HG03066 (cell line): ENCODE results near the gene RNF11.
"Not testable (repeated sequence)": the region's sequence is repeated elsewhere in the genome, so short reads cannot be mapped to it uniquely, and the experiment has no call there.

Experiments
- ATAC-seq: cut with Tn5 transposase; IDR thresholded peaks from one replicate; pipeline ENCODE4 v1.9.1; 2021; ENCODE audit warnings: low read depth; ENCODE audit not compliant: unreplicated experiment

Gene RNF11

GRCh38 chr1:51227231-51227960, 8.7 kb upstream of the RNF11 start:
- not testable (repeated sequence) for ATAC-seq

- not testable (repeated sequence) for ATAC-seq
Measured at GRCh38 chr1:51228471-51228870, 7.6 kb upstream of the RNF11 start.

GRCh38 chr1:51230501-51231078, 5.5 kb upstream of the RNF11 start:
- ATAC-seq: no peak

- no peak for ATAC-seq
Measured at GRCh38 chr1:51231120-51231519, 5.0 kb upstream of the RNF11 start.

GRCh38 chr1:51231896-51232295, 4.2 kb upstream of the RNF11 start:
- no peak for ATAC-seq

- not testable (repeated sequence) for ATAC-seq
Measured at GRCh38 chr1:51234236-51234635, 1.8 kb upstream of the RNF11 start.

GRCh38 chr1:51234721-51235425, 1.2 kb upstream of the RNF11 start:
- peak; percentile 47 for ATAC-seq

GRCh38 chr1:51236531-51237350, 668 bp downstream of the RNF11 start:
- ATAC-seq: peak; percentile 28

GRCh38 chr1:51237351-51238033, 1.4 kb downstream of the RNF11 start:
- no peak for ATAC-seq

- no peak for ATAC-seq
Measured at GRCh38 chr1:51238034-51238403, 1.9 kb downstream of the RNF11 start.

GRCh38 chr1:51240084-51240483, 4.0 kb downstream of the RNF11 start:
- ATAC-seq: no peak

- no peak for ATAC-seq
Measured at GRCh38 chr1:51241119-51241518, 5.0 kb downstream of the RNF11 start.

GRCh38 chr1:51242546-51242945, 6.5 kb downstream of the RNF11 start:
- no peak for ATAC-seq

- ATAC-seq: peak; percentile 85
Measured at GRCh38 chr1:51247022-51247421, 10.9 kb downstream of the RNF11 start.

- ATAC-seq: no peak
Measured at GRCh38 chr1:51247499-51247898, 11.4 kb downstream of the RNF11 start.

- no peak for ATAC-seq
Measured at GRCh38 chr1:51249445-51249844, 13.4 kb downstream of the RNF11 start.

GRCh38 chr1:51250729-51251128, 14.7 kb downstream of the RNF11 start:
- not testable (repeated sequence) for ATAC-seq

GRCh38 chr1:51251165-51251564, 15.1 kb downstream of the RNF11 start:
- not testable (repeated sequence) for ATAC-seq

GRCh38 chr1:51252366-51252765, 16.3 kb downstream of the RNF11 start:
- ATAC-seq: no peak

- no peak for ATAC-seq
Measured at GRCh38 chr1:51253691-51254090, 17.6 kb downstream of the RNF11 start.
